PC-9 (cell line): ENCODE measurements around the gene ANKDD1A.

ENCODE experiments used
- EZH2 ChIP-seq: fragments of 200-600 bp; sonication (generic); IDR thresholded peaks from 2 replicates; pipeline ENCODE4 v1.8.0; 2017; ENCODE audit warnings: antibody characterized with exemption, low read depth
- TF ChIP-seq, protein P1 (sequence below): fragments of 200-600 bp; sonication (generic); conservative IDR thresholded peaks from 2 replicates; pipeline ENCODE4 v1.6.1; 2017; ENCODE audit warnings: mixed run types, antibody characterized with exemption, mild to moderate bottlenecking, moderate library complexity

DNA sequence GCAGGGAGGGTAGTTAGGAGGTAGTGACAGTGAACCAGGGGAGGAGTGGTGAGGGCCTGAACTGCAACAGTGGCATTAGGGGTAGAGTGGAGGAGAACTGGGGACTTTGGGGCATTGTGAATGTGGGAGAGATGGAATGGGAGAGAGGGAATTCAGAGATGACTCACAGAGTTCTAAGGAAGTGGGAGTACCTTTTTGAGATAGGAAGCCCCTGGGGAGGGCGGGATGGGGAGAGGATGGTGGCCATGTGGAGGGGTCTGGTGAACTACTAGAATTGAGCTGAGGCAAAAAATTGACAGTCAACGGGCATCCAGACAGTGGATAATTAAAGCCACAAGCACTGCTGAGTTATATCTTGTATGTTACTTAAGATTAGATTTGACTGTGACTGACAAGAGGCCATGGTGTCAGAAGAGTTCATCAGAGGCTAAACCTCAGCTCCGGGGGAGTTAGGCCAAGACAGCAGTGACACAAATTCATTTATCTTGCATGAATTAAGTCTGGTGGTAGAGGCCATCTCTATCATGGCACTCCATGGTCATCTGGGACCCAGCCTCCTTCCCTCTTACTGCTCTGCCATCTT is 36.0 kb upstream of the ANKDD1A start:
- TF ChIP-seq, protein P1, sequence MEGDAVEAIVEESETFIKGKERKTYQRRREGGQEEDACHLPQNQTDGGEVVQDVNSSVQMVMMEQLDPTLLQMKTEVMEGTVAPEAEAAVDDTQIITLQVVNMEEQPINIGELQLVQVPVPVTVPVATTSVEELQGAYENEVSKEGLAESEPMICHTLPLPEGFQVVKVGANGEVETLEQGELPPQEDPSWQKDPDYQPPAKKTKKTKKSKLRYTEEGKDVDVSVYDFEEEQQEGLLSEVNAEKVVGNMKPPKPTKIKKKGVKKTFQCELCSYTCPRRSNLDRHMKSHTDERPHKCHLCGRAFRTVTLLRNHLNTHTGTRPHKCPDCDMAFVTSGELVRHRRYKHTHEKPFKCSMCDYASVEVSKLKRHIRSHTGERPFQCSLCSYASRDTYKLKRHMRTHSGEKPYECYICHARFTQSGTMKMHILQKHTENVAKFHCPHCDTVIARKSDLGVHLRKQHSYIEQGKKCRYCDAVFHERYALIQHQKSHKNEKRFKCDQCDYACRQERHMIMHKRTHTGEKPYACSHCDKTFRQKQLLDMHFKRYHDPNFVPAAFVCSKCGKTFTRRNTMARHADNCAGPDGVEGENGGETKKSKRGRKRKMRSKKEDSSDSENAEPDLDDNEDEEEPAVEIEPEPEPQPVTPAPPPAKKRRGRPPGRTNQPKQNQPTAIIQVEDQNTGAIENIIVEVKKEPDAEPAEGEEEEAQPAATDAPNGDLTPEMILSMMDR, result no peak
- TF ChIP-seq EZH2, result no peak
